ENCODE data around the gene EI24.

DNA sequence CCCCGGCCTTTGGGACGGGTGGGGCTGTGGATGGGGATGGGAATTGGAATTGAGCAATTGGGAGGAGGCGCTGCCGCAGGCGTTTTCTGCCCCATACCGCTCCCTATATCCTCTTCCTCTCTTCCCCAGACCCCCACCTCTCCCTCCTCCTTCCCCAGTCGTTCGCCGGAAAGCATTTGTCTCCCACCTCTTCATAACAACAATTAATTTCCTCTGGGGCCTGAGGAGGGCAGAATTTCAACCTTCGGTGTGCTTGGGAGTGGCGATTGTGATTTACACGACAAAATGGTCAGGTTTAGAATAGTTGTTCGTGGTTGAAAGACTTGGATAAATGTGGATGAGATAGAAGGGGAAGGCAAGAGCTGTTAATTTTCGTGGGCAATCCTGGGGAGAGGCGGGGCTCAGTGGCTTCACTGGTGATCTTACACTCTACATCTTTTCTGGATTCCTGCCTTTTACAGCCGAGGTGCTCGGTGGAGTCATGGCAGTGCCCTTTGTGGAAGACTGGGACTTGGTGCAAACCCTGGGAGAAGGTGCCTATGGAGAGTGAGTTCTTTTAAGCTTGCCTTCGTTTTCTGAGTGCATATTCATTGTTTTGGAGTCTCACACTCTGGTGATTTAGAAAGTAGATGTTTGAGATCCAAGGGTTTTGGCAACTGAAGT is 57.1 kb downstream of the EI24 start:
- TF ChIP-seq, protein P1, sequence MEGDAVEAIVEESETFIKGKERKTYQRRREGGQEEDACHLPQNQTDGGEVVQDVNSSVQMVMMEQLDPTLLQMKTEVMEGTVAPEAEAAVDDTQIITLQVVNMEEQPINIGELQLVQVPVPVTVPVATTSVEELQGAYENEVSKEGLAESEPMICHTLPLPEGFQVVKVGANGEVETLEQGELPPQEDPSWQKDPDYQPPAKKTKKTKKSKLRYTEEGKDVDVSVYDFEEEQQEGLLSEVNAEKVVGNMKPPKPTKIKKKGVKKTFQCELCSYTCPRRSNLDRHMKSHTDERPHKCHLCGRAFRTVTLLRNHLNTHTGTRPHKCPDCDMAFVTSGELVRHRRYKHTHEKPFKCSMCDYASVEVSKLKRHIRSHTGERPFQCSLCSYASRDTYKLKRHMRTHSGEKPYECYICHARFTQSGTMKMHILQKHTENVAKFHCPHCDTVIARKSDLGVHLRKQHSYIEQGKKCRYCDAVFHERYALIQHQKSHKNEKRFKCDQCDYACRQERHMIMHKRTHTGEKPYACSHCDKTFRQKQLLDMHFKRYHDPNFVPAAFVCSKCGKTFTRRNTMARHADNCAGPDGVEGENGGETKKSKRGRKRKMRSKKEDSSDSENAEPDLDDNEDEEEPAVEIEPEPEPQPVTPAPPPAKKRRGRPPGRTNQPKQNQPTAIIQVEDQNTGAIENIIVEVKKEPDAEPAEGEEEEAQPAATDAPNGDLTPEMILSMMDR (IDR thresholded peaks at IDR 0.05; ENCODE audit: insufficient read depth, low read depth, low read length), result peak; percentile 33
- TF ChIP-seq EZH2 (IDR thresholded peaks at IDR 0.05; ENCODE audit: insufficient read depth, low read length), result no peak

All from astrocyte (in vitro differentiated cells and primary cell).